ENCODE results near the gene RGPD4.
"Not testable (repeated sequence)": the region's sequence is repeated elsewhere in the genome, so short reads cannot be mapped to it uniquely, and the experiment has no call there.

Gene RGPD4

DNA sequence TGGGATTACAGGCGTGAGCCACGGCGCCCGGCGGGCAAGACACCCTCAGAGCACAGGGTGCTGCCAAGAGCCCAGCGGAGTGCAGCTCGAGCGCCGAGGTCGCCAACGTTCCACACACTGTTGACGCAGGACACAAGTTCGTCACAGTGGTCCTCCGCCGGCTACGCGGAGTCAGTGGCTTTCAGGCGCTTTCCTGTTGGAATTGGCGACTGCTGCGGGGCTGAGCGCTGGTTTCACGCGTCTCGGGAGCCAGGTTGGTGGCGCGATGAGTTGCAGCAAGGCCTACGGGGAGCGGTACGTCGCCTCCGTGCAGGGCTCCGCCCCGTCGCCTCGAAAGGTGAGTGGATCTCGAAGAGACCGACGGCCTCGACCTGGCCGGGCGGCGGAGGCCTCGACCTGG lies at the start of gene RGPD4:
Gene RGPD4, plus strand, starts transcription at position 144 of the 400 bp plus-strand sequence. Its CDS starts 122 bp downstream, at position 266.
- DNase-seq (ENCODE audit: extremely low read depth, insufficient read length); H3K27me3 ChIP-seq (replicated peaks; ENCODE audit: control insufficient read depth, insufficient read depth, low read length); H3K36me3 ChIP-seq (ENCODE audit: control insufficient read depth, insufficient read depth, low read length); H3K4me3 ChIP-seq (replicated peaks; ENCODE audit: low read depth, low read length): not testable (repeated sequence)

DNA sequence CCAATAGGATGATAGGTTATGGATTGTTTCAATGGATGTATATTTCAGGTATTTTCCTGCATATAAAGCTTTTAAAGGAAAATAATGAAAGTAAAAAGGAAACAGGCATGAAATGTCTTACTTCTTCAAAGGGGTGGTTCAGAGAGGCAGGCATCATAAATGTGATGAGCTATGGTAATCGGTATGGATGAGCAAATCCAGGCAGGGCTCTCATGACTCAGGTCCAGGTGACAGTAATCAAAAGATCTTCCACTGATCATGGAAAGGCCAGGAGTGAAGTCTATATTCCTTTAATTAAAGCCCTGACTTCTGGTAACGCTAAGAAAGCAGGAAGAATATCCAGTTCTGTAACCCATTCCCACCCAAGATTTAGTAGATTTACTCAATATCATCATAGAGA lies 48.7 kb upstream of the RGPD4 start:
- TF ChIP-seq, protein P1, sequence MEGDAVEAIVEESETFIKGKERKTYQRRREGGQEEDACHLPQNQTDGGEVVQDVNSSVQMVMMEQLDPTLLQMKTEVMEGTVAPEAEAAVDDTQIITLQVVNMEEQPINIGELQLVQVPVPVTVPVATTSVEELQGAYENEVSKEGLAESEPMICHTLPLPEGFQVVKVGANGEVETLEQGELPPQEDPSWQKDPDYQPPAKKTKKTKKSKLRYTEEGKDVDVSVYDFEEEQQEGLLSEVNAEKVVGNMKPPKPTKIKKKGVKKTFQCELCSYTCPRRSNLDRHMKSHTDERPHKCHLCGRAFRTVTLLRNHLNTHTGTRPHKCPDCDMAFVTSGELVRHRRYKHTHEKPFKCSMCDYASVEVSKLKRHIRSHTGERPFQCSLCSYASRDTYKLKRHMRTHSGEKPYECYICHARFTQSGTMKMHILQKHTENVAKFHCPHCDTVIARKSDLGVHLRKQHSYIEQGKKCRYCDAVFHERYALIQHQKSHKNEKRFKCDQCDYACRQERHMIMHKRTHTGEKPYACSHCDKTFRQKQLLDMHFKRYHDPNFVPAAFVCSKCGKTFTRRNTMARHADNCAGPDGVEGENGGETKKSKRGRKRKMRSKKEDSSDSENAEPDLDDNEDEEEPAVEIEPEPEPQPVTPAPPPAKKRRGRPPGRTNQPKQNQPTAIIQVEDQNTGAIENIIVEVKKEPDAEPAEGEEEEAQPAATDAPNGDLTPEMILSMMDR (IDR thresholded peaks at IDR 0.05; ENCODE audit: insufficient read depth, low read length, poor library complexity, severe bottlenecking): no peak
- Histone ChIP-seq H3K36me3 (ENCODE audit: control insufficient read depth, insufficient read depth, low read length) (no peaks in the 10 kb centered on the region), H3K4me3 (replicated peaks; ENCODE audit: low read depth, low read length) (no peak overlapping the region), H3K27me3 (replicated peaks; ENCODE audit: control insufficient read depth, insufficient read depth, low read length) (no peaks in the 10 kb centered on the region)
- no peak for DNase-seq (ENCODE audit: extremely low read depth, insufficient read length)

DNA sequence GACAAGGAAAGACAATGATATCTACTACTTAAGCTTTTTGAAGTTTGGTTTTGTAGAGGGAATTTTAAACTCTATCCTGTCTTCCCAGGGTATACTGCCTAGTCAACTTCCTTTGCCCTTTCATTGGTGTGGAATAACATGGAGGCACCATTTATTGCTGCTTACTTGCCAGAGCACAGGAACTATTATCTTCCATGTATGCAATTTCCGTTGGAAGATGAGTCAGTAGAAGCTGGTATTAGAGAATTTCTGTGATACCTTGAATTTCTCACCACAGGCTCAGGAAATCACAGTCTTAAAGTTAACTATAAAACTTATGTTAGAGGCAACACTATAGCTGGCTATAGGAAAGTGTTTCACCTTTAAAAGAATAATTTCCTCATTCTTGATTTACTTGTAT lies 40.9 kb upstream of the RGPD4 start:
- no peak overlapping the region for H3K4me3 ChIP-seq (replicated peaks; ENCODE audit: low read depth, low read length)
- H3K27me3 ChIP-seq (replicated peaks; ENCODE audit: control insufficient read depth, insufficient read depth, low read length): no peaks in the 10 kb centered on the region
- TF ChIP-seq, protein P1 (IDR thresholded peaks at IDR 0.05; ENCODE audit: insufficient read depth, low read length, poor library complexity, severe bottlenecking): no peak
- DNase-seq (ENCODE audit: extremely low read depth, insufficient read length): no peak
- H3K36me3 ChIP-seq (ENCODE audit: control insufficient read depth, insufficient read depth, low read length): no peaks in the 10 kb centered on the region

DNA sequence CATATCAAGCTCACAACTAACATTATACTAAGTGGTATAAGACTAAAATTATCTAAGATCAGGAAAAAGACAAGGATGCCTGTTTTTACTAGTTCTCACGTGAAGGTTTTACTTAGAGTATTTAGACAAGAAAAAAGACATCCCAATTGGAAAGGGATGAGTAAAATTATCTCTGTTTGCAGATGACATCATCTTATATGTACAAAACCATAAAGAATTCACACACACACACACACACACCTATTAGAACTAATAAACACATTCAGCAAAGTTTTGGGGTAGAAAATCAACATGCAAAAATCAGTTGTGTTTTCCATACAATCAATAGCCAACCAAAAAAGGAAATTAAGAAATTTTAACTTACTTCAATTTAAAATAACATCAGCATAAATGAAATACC lies 35.9 kb upstream of the RGPD4 start:
- H3K27me3 ChIP-seq (replicated peaks; ENCODE audit: control insufficient read depth, insufficient read depth, low read length): no peaks in the 10 kb centered on the region
- no peak overlapping the region for H3K4me3 ChIP-seq (replicated peaks; ENCODE audit: low read depth, low read length)
- DNase-seq (ENCODE audit: extremely low read depth, insufficient read length): no peak
- no peaks in the 10 kb centered on the region for H3K36me3 ChIP-seq (ENCODE audit: control insufficient read depth, insufficient read depth, low read length)
- TF ChIP-seq, protein P1 (IDR thresholded peaks at IDR 0.05; ENCODE audit: insufficient read depth, low read length, poor library complexity, severe bottlenecking): no peak

DNA sequence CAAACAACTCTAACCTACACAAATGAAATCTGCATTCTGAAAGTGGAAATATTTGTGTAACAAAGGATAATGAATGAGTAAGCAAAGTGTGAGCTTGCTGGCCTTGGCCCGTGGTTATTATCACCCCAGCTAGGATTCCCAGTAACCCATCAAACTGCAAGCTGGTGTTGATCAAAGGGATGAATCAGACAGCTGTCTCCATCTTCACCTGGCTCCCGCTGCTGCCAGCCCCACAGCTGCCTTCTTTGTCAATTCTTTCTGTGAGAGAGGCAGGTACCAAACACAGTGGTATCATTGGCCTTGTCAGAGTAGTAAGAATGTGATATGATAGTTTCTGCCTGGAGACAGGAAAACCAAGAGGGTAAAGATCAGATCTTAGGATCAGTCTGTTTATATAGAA lies 25.2 kb upstream of the RGPD4 start:
- H3K4me3 ChIP-seq (replicated peaks; ENCODE audit: low read depth, low read length): no peak overlapping the region
- H3K27me3 ChIP-seq (replicated peaks; ENCODE audit: control insufficient read depth, insufficient read depth, low read length): no peaks in the 10 kb centered on the region
- TF ChIP-seq, protein P1 (IDR thresholded peaks at IDR 0.05; ENCODE audit: insufficient read depth, low read length, poor library complexity, severe bottlenecking): no peak
- no peaks in the 10 kb centered on the region for H3K36me3 ChIP-seq (ENCODE audit: control insufficient read depth, insufficient read depth, low read length)
- no peak for DNase-seq (ENCODE audit: extremely low read depth, insufficient read length)

DNA sequence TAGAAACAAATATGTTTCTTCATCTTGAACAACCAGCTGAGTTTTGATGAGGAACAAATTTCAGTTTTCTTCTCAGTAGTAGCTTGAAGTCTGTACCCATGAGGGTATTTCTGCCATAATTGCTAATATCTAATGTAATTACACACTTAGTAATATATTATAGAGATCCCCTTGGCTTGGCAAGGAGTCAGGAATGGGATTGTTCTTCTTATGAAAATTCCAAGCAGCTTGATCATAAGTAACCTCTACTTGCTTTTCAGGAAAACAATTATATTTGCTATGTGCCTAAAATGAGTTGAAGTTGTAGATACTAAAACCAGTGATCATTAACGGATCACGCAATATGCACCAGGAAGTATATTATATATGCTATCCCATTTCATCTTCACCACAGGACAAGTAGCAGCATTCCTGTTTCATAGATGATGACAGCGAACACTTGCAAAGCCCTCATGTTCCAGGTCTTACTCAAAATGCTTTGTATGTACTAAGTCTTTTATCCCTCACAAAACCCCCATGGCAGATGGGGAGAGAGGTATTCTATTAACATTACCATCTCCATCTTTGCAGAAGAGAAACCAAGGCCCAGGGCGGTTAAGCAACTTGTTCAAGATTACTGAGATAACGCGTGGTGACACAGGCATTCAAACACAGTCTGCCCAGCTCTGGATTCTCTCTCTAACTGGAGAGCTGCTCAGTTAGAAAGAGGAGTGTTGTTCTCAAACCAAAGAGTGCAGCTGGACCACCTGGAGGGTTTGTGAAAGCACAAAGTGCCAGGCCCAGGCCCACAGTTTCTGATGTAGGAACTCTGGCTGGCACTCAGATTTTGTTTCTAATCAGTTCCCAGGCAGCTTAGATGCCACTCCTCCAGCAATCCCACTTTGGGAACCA lies 21.8 kb upstream of the RGPD4 start:
- Histone ChIP-seq H3K36me3 (ENCODE audit: control insufficient read depth, insufficient read depth, low read length) (no peaks in the 10 kb centered on the region), H3K4me3 (replicated peaks; ENCODE audit: low read depth, low read length) (no peak overlapping the region), H3K27me3 (replicated peaks; ENCODE audit: control insufficient read depth, insufficient read depth, low read length) (no peaks in the 10 kb centered on the region)
- no peak for DNase-seq (ENCODE audit: extremely low read depth, insufficient read length)
- TF ChIP-seq, protein P1 (IDR thresholded peaks at IDR 0.05; ENCODE audit: insufficient read depth, low read length, poor library complexity, severe bottlenecking): no peak

Data from GM06990 (cell line).